ENCODE data around the gene MARCHF10.

Gene MARCHF10

GRCh38 chr17:62739645-62740388 is 68.3 kb downstream of the MARCHF10 start:
- H3K27ac ChIP-seq: no peak overlapping the region
- H3K4me1 ChIP-seq: no peaks in the 10 kb centered on the region
- H3K4me2 ChIP-seq: no peak overlapping the region
- no peak overlapping the region for H3K9ac ChIP-seq
- H3K9me3 ChIP-seq: no peaks in the 10 kb centered on the region
- H3K4me3 ChIP-seq: no peak overlapping the region
- H4K20me1 ChIP-seq: no peaks in the 10 kb centered on the region
- no peaks in the 10 kb centered on the region for H3K36me3 ChIP-seq
- no peak for TF ChIP-seq Cebpa-rat (IDR thresholded peaks at IDR 0.05)
- no peaks in the 10 kb centered on the region for H3K27me3 ChIP-seq

GRCh38 chr17:62738281-62738680 is 69.8 kb downstream of the MARCHF10 start:
- Histone ChIP-seq H3K36me3 (no peaks in the 10 kb centered on the region), H3K27me3 (no peaks in the 10 kb centered on the region), H3K9ac (no peak overlapping the region), H3K4me2 (no peak overlapping the region), H4K20me1 (no peaks in the 10 kb centered on the region), H3K4me1 (no peaks in the 10 kb centered on the region), H3K9me3 (no peaks in the 10 kb centered on the region), H3K27ac (no peak overlapping the region), H3K4me3 (no peak overlapping the region)
- TF ChIP-seq Cebpa-rat (IDR thresholded peaks at IDR 0.05): no peak

- Histone ChIP-seq H4K20me1 (no peaks in the 10 kb centered on the region), H3K4me2 (no peak overlapping the region), H3K4me3 (no peak overlapping the region), H3K36me3 (no peaks in the 10 kb centered on the region), H3K4me1 (no peaks in the 10 kb centered on the region), H3K27ac (no peak overlapping the region), H3K27me3 (no peaks in the 10 kb centered on the region), H3K9ac (no peak overlapping the region), H3K9me3 (no peaks in the 10 kb centered on the region)
- TF ChIP-seq Cebpa-rat (IDR thresholded peaks at IDR 0.05): no peak
Observed at GRCh38 chr17:62737513-62737912, 70.6 kb downstream of the MARCHF10 start.

- Histone ChIP-seq H3K4me2 (no peak overlapping the region), H3K27ac (no peak overlapping the region), H3K4me1 (peaks cover 9% of the 10 kb centered on the region; the same call in 1 of the 2 replicates), H3K27me3 (no peaks in the 10 kb centered on the region), H4K20me1 (no peaks in the 10 kb centered on the region), H3K4me3 (no peak overlapping the region), H3K9me3 (no peaks in the 10 kb centered on the region), H3K9ac (no peak overlapping the region), H3K36me3 (no peaks in the 10 kb centered on the region)
- no peak for TF ChIP-seq Cebpa-rat (IDR thresholded peaks at IDR 0.05)
Observed at GRCh38 chr17:62735044-62735651, 73.0 kb downstream of the MARCHF10 start.

GRCh38 chr17:62732125-62732524 is 76.0 kb downstream of the MARCHF10 start:
- peaks cover 28% of the 10 kb centered on the region for H3K4me1 ChIP-seq

GRCh38 chr17:62727916-62728672 is 80.0 kb downstream of the MARCHF10 start:
- no peak overlapping the region for H3K9ac ChIP-seq
- H3K36me3 ChIP-seq: no peaks in the 10 kb centered on the region
- H4K20me1 ChIP-seq: no peaks in the 10 kb centered on the region
- H3K4me2 ChIP-seq: peak overlapping the region; percentile 58
- no peak overlapping the region for H3K4me3 ChIP-seq
- no peak for TF ChIP-seq Cebpa-rat (IDR thresholded peaks at IDR 0.05)
- H3K4me1 ChIP-seq: peaks cover 57% of the 10 kb centered on the region
- H3K9me3 ChIP-seq: no peaks in the 10 kb centered on the region
- 0 out of 2 replicates have a peak overlapping the region, but pooled peaks have one; percentile 22 for H3K27ac ChIP-seq
- no peaks in the 10 kb centered on the region for H3K27me3 ChIP-seq

More at GRCh38 chr17:62732125-62732524, 76.0 kb downstream of the MARCHF10 start:
- Histone ChIP-seq H4K20me1 (no peaks in the 10 kb centered on the region), H3K4me2 (no peak overlapping the region), H3K9me3 (no peaks in the 10 kb centered on the region), H3K4me3 (no peak overlapping the region), H3K36me3 (no peaks in the 10 kb centered on the region), H3K27ac (no peak overlapping the region), H3K9ac (no peak overlapping the region), H3K27me3 (no peaks in the 10 kb centered on the region)
- TF ChIP-seq Cebpa-rat (IDR thresholded peaks at IDR 0.05): no peak

GRCh38 chr17:62725791-62726249 is 82.3 kb downstream of the MARCHF10 start:
- H3K9ac ChIP-seq: no peak overlapping the region
- no peaks in the 10 kb centered on the region for H4K20me1 ChIP-seq
- no peaks in the 10 kb centered on the region for H3K36me3 ChIP-seq
- H3K4me1 ChIP-seq: peaks cover 55% of the 10 kb centered on the region
- TF ChIP-seq Cebpa-rat (IDR thresholded peaks at IDR 0.05): no peak
- H3K4me2 ChIP-seq: peak overlapping the region; percentile 73
- H3K27me3 ChIP-seq: no peaks in the 10 kb centered on the region
- no peak overlapping the region for H3K27ac ChIP-seq
- no peaks in the 10 kb centered on the region for H3K9me3 ChIP-seq
- H3K4me3 ChIP-seq: no peak overlapping the region

- H3K9ac ChIP-seq: peak overlapping the region; percentile 8; the same call in 1 of the 2 replicates
- H3K36me3 ChIP-seq: no peaks in the 10 kb centered on the region
- H3K4me3 ChIP-seq: no peak overlapping the region
- H3K27ac ChIP-seq: peak overlapping the region; percentile 61
- H4K20me1 ChIP-seq: no peaks in the 10 kb centered on the region
- peak overlapping the region; percentile 73 for H3K4me2 ChIP-seq
- no peak for TF ChIP-seq Cebpa-rat (IDR thresholded peaks at IDR 0.05)
- no peaks in the 10 kb centered on the region for H3K27me3 ChIP-seq
- peaks cover 9% of the 10 kb centered on the region for H3K9me3 ChIP-seq
- H3K4me1 ChIP-seq: peaks cover 63% of the 10 kb centered on the region
Observed at GRCh38 chr17:62724398-62725146, 83.5 kb downstream of the MARCHF10 start.

- Histone ChIP-seq H3K4me2 (peak overlapping the region; percentile 73), H3K4me3 (no peak overlapping the region), H4K20me1 (no peaks in the 10 kb centered on the region), H3K9ac (no peak overlapping the region; the same call in 1 of the 2 replicates), H3K27me3 (no peaks in the 10 kb centered on the region), H3K4me1 (peaks cover 66% of the 10 kb centered on the region), H3K27ac (no peak overlapping the region), H3K9me3 (peaks cover 14% of the 10 kb centered on the region), H3K36me3 (no peaks in the 10 kb centered on the region)
- TF ChIP-seq Cebpa-rat (IDR thresholded peaks at IDR 0.05): no peak
Observed at GRCh38 chr17:62723842-62724241, 84.3 kb downstream of the MARCHF10 start.

Measured in BLaER1 (cell line).